Heart right ventricle (tissue), 16 donors: ENCODE data around the gene B4GALT5. TPM values are rescaled to one million over a fixed set of nuclear protein-coding genes. Genes with fewer than 3 reads are reported as not detected.

Experiments used
- ATAC-seq, 8 donors: fragments of 200-7000 bp; cut with Tn5 transposase; one replicate each; pipeline ENCODE4 v1.9.1; 2020; ENCODE audit warnings: mild to moderate bottlenecking in 8 of 8, moderate library complexity in 8 of 8, moderate number of reproducible peaks in 1 of 8
- DNase-seq, 2 donors: peaks; one replicate each; pipeline ENCODE4 v3.0.0-alpha.2; 2020
- H3K27ac ChIP-seq, 10 donors: fragments of 200-600 bp; sonication (generic) in 2 of 10; one replicate each; pipeline versions ENCODE4 v1.5.0 to v1.8.0; 2020 to 2022; ENCODE audit warnings: mild to moderate bottlenecking in 3 of 10
- H3K27me3 ChIP-seq, 7 donors: fragments of 200-600 bp; one replicate each; pipeline ENCODE4 v1.8.0; 2021 to 2022; ENCODE audit warnings: mild to moderate bottlenecking in 2 of 7
- H3K36me3 ChIP-seq, 9 donors: fragments of 200-600 bp; sonication (generic) in 1 of 9; one replicate each; pipeline versions ENCODE4 v1.5.0 to v1.8.0; 2020 to 2022; ENCODE audit warnings: mild to moderate bottlenecking in 2 of 9
- H3K4me1 ChIP-seq, 9 donors: fragments of 200-600 bp; sonication (generic) in 1 of 9; one replicate each; pipeline versions ENCODE4 v1.5.0 to v1.8.0; 2020 to 2022; ENCODE audit warnings: mild to moderate bottlenecking in 4 of 9
- H3K4me3 ChIP-seq, 10 donors: fragments of 200-600 bp; sonication (generic) in 2 of 10; one replicate each; pipeline versions ENCODE4 v1.5.0 to v1.8.0; 2020 to 2022; ENCODE audit warnings: mild to moderate bottlenecking in 7 of 10, moderate library complexity in 2 of 10
- H3K9me3 ChIP-seq, 11 donors: fragments of 200-600 bp in 10 of 11; sonication (generic) in 2 of 11; one replicate each; pipeline versions ENCODE4 v1.5.0 to v1.8.0; 2013 to 2022; ENCODE audit warnings: mild to moderate bottlenecking in 2 of 11, control low read depth in 1 of 11, moderate library complexity in 1 of 11
- CTCF ChIP-seq, 9 donors: fragments of 200-600 bp; sonication (generic) in 2 of 9; IDR thresholded peaks; one replicate each; pipeline versions ENCODE4 v1.5.0 to v1.8.0; 2021 to 2022; ENCODE audit warnings: antibody characterized with exemption in 9 of 9, mild to moderate bottlenecking in 5 of 9, moderate library complexity in 1 of 9
- WGBS, 2 donors: extraction: QIAGEN DNeasy Blood & Tissue Kit; methylation state at CpG; one replicate each; pipeline ENCODE4 v1.1.7; 2013; ENCODE audit warnings: inconsistent platforms in 1 of 2; 5-methylcytosine and 5-hydroxymethylcytosine counted together
- intact Hi-C, 10 donors: fragments of 100-400 bp; cut with DNase I; formaldehyde crosslinking; loops; one replicate each; pipeline versions ENCODE4 v1.11.1 to v1.14.2; 2022
- polyA plus RNA-seq, 2 donors: library from polyadenylated mRNA; stranded (reverse); fragments of 200-250 nt; gene quantifications; one replicate each; pipeline ENCODE4 v1.2.3, GENCODE V29; 2013
- total RNA-seq, 10 donors: library from RNA; stranded (reverse); fragmentation: NEBNext Ultra II Directional in 3 of 10; extraction: Animal tissue kit (Norgen Biotek cat#: 25700) in 3 of 10; gene quantifications; one replicate each; pipeline versions ENCODE4 v1.2.1 to v1.2.4, GENCODE V29; 2021 to 2023
- donor health status: Arrhythmogenic right ventricular cardiomyopathy.
- donor health status: ischemic (EF 13 %, LVEDD 7.1; RV severe dilation, severe dysfunction).
- donor health status: healthy with polysubstance abuse.
- donor health status: DM: no; HTN: yes; CAD: no.
- donor health status: DM: no; HTN: no; CAD: no.
- donor health status: ischemic (EF 25% LVEDD 6.9; RV normal size, moderate dysfunction).
- donor health status: ischemic (EF 25% LVEDD 5.7; RV mildly dilated, moderate dysfunction).
- donor health status: healthy.
- donor health status: DM: yes; HTN: yes; CAD: no.
- donor health status: Ischemic cardiomyopathy.
- donor health status: ischemic (EF 35%, LVEDD 5.7; RV mildly dilated, moderate dysfunction).
- donor health status: nonischemic (EF 11% LVEDD 7.7; RV severe dilation, severe dysfunction).
- donor health status: DM: yes; HTN: yes; CAD: no.
- donor health status: PGD.
- donor health status: ischemic (EF 29% LVEDD 5.4; RV normal size, mild dysfunction).
- donor health status: nonischemic (EF 23%, LVEDD 6.1; RV moderate dilation, normal function).

The B4GALT5 gene
- total and polyA plus RNA-seq, 12 donors = 7.4 to 61.6 (median 29.6) TPM

- no peak overlapping the region for H3K27ac ChIP-seq
- no peaks in the 10 kb centered on the region for H3K27me3 ChIP-seq
- 55 to 78% methylated on average over 3 of the region's 3 CpGs for WGBS, 2 donors
- peaks cover 6 to 98% (median 66%) of the 10 kb centered on the region in 9 donors for H3K4me1 ChIP-seq
- H3K9me3 ChIP-seq = no peaks in the 10 kb centered on the region
- DNase-seq (no peak), ATAC-seq (no peak)
- peaks cover 0 to 4% (median 0%) of the 10 kb centered on the region in 9 donors for H3K36me3 ChIP-seq
- intact Hi-C loops = no loop called here
- no peak for TF ChIP-seq CTCF (IDR thresholded peaks at IDR 0.05)
- no peak overlapping the region for H3K4me3 ChIP-seq
These were observed 20.7 kb downstream of the B4GALT5 start for GRCh38 chr20:49692941-49693340.

- Histone ChIP-seq H3K36me3 (peaks cover 0 to under 1% (median 0%) of the 10 kb centered on the region in 9 donors), H3K27me3 (no peaks in the 10 kb centered on the region), H3K4me1 (peaks cover 8 to 98% (median 63%) of the 10 kb centered on the region in 9 donors), H3K4me3 (no peak overlapping the region), H3K27ac (no peak overlapping the region), H3K9me3 (no peaks in the 10 kb centered on the region)
- intact Hi-C loops = no loop called here
- DNase-seq (no peak), ATAC-seq (peak in 1 of 8 donors; percentile 46)
- TF ChIP-seq CTCF (IDR thresholded peaks at IDR 0.05) = no peak
- 87% methylated on average over 5 of the region's 5 CpGs for WGBS, 2 donors
These were observed 21.7 kb downstream of the B4GALT5 start for GRCh38 chr20:49691818-49692568.

GRCh38 chr20:49690899-49691620 is 22.6 kb downstream of the B4GALT5 start:
- WGBS, 2 donors = 47 to 61% methylated on average over 9 of the region's 9 CpGs
- Histone ChIP-seq H3K36me3 (no peaks in the 10 kb centered on the region), H3K27me3 (no peaks in the 10 kb centered on the region), H3K4me3 (no peak overlapping the region), H3K9me3 (no peaks in the 10 kb centered on the region), H3K4me1 (peaks cover 9 to 98% (median 65%) of the 10 kb centered on the region in 9 donors), H3K27ac (peak overlapping the region in 3 of 10 donors; percentile 7 to 32 (median 27))
- no peak for TF ChIP-seq CTCF (IDR thresholded peaks at IDR 0.05)
- ATAC-seq (peak in 3 of 8 donors; percentile 27 to 41 (median 28)), DNase-seq (no peak)
- intact Hi-C loops = no loop called here
